HL-60 (cell line): ENCODE data around the gene FUT6.

Source experiments
- DNase-seq, 2 experiments: peaks; one replicate each; pipeline ENCODE4 v3.0.0-alpha.2; 2010 to 2020; ENCODE audit warnings: low read depth in 1 of 2, low spot score in 1 of 2
- H3K27ac ChIP-seq: fragments of 250-450 bp; sonication (Bioruptor Pico); replicated peaks from 2 replicates; pipeline ENCODE4 v1.5.1; 2020; ENCODE audit warnings: mild to moderate bottlenecking, moderate library complexity
- H3K27me3 ChIP-seq: fragments of 250-450 bp; sonication (Bioruptor Pico); 2 replicates; pipeline ENCODE4 v1.5.1; 2021; ENCODE audit warnings: mild to moderate bottlenecking, moderate library complexity; ENCODE audit not compliant: insufficient read depth, poor library complexity, severe bottlenecking
- H3K4me3 ChIP-seq: replicated peaks from 2 replicates; pipeline ENCODE4 v1.5.1; 2011; ENCODE audit warnings: mild to moderate bottlenecking, control low read depth, low read length; ENCODE audit not compliant: insufficient read depth
- CTCF ChIP-seq: IDR thresholded peaks from one replicate; pipeline ENCODE4 v1.5.1; 2011; ENCODE audit warnings: low read length, control low read depth, inconsistent platforms; ENCODE audit not compliant: insufficient read depth
- GABPA ChIP-seq: IDR thresholded peaks from 2 replicates; pipeline ENCODE4 v1.6.1; 2012; ENCODE audit warnings: low read depth
- POLR2AphosphoS5 ChIP-seq: IDR thresholded peaks from 2 replicates; pipeline ENCODE4 v1.6.1; 2012; ENCODE audit warnings: low read depth
- REST ChIP-seq: IDR thresholded peaks from 2 replicates; pipeline ENCODE4 v1.6.1; 2012; ENCODE audit warnings: low read depth; ENCODE audit not compliant: insufficient replicate concordance
- SPI1 ChIP-seq: IDR thresholded peaks from 2 replicates; pipeline ENCODE4 v1.6.1; 2012; ENCODE audit warnings: low read depth, mild to moderate bottlenecking, borderline replicate concordance

Gene FUT6

GRCh38 chr19:5788422-5788821, 51.1 kb downstream of the FUT6 start:
- H3K27me3 ChIP-seq: no peaks in the 10 kb centered on the region
- DNase-seq: no peak
- no peak overlapping the region for H3K27ac ChIP-seq
- H3K4me3 ChIP-seq: no peak overlapping the region
- TF ChIP-seq POLR2AphosphoS5 (no peak), SPI1 (no peak), REST (no peak), CTCF (no peak), GABPA (no peak)

- H3K27me3 ChIP-seq: no peaks in the 10 kb centered on the region
- H3K4me3 ChIP-seq: no peak overlapping the region
- no peak for DNase-seq
- TF ChIP-seq POLR2AphosphoS5: 0 out of 2 replicates have a peak, but pooled peaks have one; percentile 29
- no peak for TF ChIP-seq CTCF
- TF ChIP-seq SPI1: no peak
- TF ChIP-seq REST: no peak
- no peak for TF ChIP-seq GABPA
- no peak overlapping the region for H3K27ac ChIP-seq
Measured at GRCh38 chr19:5787409-5788182, 51.9 kb downstream of the FUT6 start.

GRCh38 chr19:5786593-5787408, 52.7 kb downstream of the FUT6 start:
- DNase-seq: no peak
- Histone ChIP-seq H3K27ac (no peak overlapping the region), H3K27me3 (no peaks in the 10 kb centered on the region), H3K4me3 (no peak overlapping the region)
- TF ChIP-seq GABPA (no peak), REST (no peak), POLR2AphosphoS5 (no peak), CTCF (no peak), SPI1 (no peak)
